Adipocyte (in vitro differentiated cells): ENCODE data around the gene MARVELD3.

ENCODE experiments used
- DNase-seq: peaks from one replicate; pipeline ENCODE4 v3.0.0-alpha.2; 2015; ENCODE audit warnings: low read depth
- H3K27me3 ChIP-seq: replicated peaks from 2 replicates; pipeline ENCODE4 v1.7.0; 2013; ENCODE audit warnings: mild to moderate bottlenecking, low read length, moderate library complexity; ENCODE audit not compliant: control insufficient read depth, insufficient read depth
- H3K36me3 ChIP-seq: 2 replicates; pipeline ENCODE4 v1.7.0; 2013; ENCODE audit warnings: low read length, mild to moderate bottlenecking, moderate library complexity; ENCODE audit not compliant: control insufficient read depth, insufficient read depth, severe bottlenecking
- H3K4me1 ChIP-seq: 2 replicates; pipeline ENCODE4 v1.7.0; 2013; ENCODE audit warnings: mild to moderate bottlenecking, low read length, moderate library complexity; ENCODE audit not compliant: control insufficient read depth, insufficient read depth
- H3K4me3 ChIP-seq: 2 replicates; pipeline ENCODE4 v1.7.0; 2013; ENCODE audit warnings: mild to moderate bottlenecking, low read length, moderate library complexity
- H3K9ac ChIP-seq: 2 replicates; pipeline ENCODE4 v1.7.0; 2013; ENCODE audit warnings: mild to moderate bottlenecking, low read length, moderate library complexity
- H3K9me3 ChIP-seq: 2 replicates; pipeline ENCODE4 v1.7.0; 2013; ENCODE audit warnings: mild to moderate bottlenecking, low read length, moderate library complexity; ENCODE audit not compliant: control insufficient read depth

The MARVELD3 gene

DNA sequence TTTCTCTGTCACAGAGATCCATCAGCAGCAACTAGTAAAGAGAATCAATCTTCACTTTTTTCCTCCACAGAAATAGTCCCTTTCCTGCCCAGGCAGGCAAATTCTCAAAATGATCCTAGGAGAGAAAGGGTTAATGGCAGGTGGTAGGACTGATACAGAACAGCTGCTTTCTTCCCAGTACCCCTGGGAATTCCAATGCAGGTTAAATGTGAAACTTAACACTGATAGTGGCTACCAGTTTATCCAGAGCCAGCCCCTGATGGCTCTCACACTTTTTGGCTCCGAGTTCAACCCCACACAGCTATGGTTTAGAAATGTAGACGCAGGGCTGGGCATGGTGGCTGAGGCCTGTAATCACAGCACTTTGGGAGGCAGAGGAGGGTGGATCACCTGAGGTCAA, 22.2 kb downstream of the MARVELD3 start:
- no peak for DNase-seq
- Histone ChIP-seq H3K9me3 (no peaks in the 10 kb centered on the region), H3K9ac (no peak overlapping the region), H3K4me1 (no peaks in the 10 kb centered on the region), H3K27me3 (no peaks in the 10 kb centered on the region), H3K36me3 (peaks cover 41% of the 10 kb centered on the region), H3K4me3 (no peak overlapping the region)

DNA sequence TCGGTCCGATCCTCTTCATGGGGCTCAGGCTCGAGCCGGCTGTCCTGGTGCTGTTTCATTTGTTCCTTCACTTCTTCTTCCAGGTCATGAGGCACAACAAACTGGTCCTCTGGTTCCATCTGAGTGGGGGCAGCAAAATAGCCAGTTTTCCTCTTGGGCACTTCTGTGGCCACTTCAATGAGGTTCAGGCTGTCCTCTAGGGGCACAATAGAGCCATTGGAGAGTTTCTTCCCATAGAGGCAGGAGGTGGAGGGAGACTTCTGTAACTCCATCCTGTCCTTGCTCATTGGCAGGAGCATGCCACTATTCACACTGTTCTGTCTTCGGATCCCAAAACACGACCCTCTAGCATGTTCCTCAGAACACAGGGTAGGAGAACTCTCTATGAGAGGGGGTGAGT, 22.9 kb downstream of the MARVELD3 start:
- peaks cover 45% of the 10 kb centered on the region for H3K36me3 ChIP-seq
- no peak for DNase-seq

DNA sequence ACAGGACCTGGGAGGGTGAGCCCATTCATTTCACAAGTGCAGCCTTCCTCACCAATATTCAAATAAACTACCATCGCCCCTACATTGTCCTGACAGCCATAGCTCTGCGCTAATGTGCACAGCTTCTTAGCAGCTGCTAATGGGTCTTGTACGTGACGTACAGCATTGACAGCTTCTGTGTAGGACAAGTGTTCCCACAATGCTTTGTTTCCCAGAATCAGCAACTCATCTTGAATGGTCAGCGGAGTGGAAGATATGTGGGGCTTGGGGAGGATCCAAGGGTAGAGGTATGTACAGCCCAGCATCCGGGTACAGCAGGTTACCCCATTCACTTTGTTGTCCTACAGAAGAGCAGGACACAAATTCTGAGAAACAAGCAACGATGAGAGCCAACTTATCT, 23.7 kb downstream of the MARVELD3 start:
- Histone ChIP-seq H3K4me3 (no peak overlapping the region), H3K4me1 (no peaks in the 10 kb centered on the region), H3K27me3 (no peaks in the 10 kb centered on the region), H3K9me3 (no peaks in the 10 kb centered on the region), H3K9ac (no peak overlapping the region), H3K36me3 (peaks cover 47% of the 10 kb centered on the region)
- no peak for DNase-seq

More for the DNA sequence above, 22.9 kb downstream of the MARVELD3 start:
- Histone ChIP-seq H3K27me3 (no peaks in the 10 kb centered on the region), H3K9ac (no peak overlapping the region), H3K4me3 (no peak overlapping the region), H3K4me1 (no peaks in the 10 kb centered on the region), H3K9me3 (no peaks in the 10 kb centered on the region)

DNA sequence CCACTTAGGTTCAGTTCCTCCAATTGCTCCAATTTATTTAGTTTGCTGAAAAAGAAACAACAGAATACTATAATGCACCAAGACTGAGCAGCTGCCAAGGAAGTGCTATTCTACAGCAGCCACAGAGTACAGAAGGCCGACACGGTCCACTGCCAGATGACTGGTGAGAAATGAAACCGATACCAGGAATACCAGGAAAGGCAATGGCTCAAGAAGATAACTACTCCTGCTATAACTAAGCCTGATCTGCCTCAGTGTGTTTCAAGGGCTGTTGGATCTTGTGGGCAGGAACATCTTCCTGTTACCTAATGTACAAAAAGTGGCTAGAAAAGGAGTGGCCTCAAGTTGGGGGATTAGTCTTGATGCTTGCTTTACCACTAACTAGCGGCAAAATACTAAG, 32.8 kb downstream of the MARVELD3 start:
- Histone ChIP-seq H3K9ac (no peak overlapping the region), H3K4me3 (no peak overlapping the region), H3K9me3 (no peaks in the 10 kb centered on the region), H3K27me3 (no peaks in the 10 kb centered on the region), H3K36me3 (peaks cover 53% of the 10 kb centered on the region), H3K4me1 (no peaks in the 10 kb centered on the region)
- peak; percentile 63 for DNase-seq

DNA sequence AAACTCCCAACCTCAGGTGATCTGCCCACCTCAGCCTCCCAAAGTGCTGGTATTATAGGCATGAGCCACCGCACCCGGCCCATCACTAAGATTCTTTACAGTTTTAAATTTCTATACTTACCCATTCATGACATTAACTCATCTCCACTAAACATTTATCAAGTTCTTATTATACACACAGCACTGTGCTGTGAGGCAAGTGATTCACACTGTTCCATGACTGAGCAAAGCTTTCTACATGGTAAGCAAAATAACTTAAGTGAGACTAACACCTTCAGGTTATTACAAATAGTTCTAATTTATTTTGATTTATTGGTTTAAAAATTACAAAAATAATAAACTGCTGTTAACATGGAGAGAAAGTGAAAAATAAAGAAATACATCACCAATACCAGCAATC, 33.5 kb downstream of the MARVELD3 start:
- no peak overlapping the region for H3K9ac ChIP-seq
- H3K4me1 ChIP-seq, result no peaks in the 10 kb centered on the region
- no peaks in the 10 kb centered on the region for H3K27me3 ChIP-seq
- DNase-seq, result no peak
- H3K4me3 ChIP-seq, result no peak overlapping the region
- peaks cover 55% of the 10 kb centered on the region for H3K36me3 ChIP-seq
- H3K9me3 ChIP-seq, result no peaks in the 10 kb centered on the region

DNA sequence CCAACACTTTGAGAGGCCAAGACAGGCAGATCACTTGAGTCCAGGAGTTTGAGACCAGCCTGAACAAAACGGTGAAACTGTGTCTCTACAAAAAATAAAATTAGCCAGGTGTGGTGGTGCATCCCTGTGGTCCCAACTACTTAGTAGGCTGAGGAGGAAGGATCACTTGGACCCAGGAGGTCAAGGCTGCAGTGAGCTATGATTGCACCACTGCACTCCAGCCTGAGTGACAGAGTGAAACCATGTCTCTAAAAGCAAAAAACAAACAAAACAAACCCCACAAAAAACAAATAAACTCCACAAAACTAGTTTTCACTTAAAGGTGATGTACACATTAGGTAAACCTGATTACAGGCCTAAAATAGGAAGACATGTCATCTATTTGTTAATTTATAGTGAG, 40.3 kb downstream of the MARVELD3 start:
- DNase-seq, result no peak
- Histone ChIP-seq H3K36me3 (peaks cover 78% of the 10 kb centered on the region), H3K4me1 (peaks cover 13% of the 10 kb centered on the region), H3K4me3 (no peak overlapping the region), H3K9ac (no peak overlapping the region), H3K27me3 (no peaks in the 10 kb centered on the region), H3K9me3 (no peaks in the 10 kb centered on the region)

DNA sequence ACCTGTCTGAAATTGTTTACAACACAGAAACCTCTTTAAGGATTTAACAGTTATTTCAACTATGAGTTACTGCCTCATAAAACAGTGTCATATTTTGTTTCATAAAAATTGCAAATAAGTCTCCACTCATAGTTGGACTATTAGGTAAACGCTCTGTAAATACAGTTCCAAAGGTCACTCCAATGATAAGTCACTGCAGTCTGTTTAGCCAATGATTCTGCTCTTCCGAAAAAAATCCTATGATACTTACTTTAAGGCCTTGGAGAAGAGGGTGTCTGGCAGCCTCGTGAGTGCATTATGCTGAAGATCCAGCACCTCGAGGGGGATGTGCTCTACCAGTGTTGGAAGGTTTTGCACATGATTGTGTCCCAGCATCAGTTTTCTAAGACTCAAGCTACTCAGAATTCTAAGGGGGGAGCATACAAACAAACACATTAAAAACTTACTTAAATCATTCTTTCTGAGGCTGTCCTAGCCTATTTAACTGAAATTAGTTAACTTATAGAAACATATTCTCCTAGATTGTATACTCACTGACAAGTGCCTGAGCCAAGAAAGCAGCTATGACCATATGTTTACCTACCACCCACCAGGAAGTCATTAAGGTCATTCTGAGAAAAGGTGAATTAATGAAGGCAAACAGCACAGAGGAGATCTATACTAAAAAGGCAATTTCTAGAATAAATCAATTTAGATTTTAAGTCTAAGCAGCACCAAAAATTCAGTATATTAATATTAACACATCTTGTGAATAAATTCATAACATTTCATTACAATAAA, 41.1 kb downstream of the MARVELD3 start:
- peaks cover 84% of the 10 kb centered on the region for H3K36me3 ChIP-seq

DNA sequence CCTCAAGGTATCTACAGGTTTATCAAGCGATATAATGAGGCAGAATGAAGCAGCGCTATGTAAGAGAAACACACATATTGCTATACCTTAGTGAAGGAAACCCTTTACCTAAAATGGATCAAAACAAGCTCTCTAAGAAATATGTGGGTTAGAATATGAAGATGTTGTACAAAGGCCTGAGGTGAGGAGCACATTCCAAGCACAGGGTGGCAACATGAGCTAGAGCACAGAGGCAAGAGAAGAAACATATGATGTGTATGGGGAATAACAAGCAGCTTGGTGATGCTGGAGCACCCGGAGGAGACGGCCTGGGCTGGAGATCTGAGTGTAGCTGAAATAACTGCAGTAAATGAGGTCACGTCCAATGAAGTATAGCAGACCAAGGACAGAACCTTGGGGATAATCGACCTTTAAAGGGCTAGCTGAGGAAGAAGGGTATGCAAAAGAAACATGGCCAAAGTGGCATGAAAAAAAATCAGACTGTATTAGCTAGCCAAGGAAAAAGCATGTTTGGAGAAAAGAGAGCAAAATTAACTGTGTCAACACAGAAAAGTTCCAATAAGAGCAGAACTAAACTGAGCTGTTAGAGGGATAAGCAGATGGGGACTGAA, 44.0 kb downstream of the MARVELD3 start:
- no peaks in the 10 kb centered on the region for H3K27me3 ChIP-seq
- DNase-seq, result no peak
- peaks cover 2% of the 10 kb centered on the region for H3K9me3 ChIP-seq
- H3K9ac ChIP-seq, result no peak overlapping the region
- peaks cover 13% of the 10 kb centered on the region for H3K4me1 ChIP-seq
- H3K4me3 ChIP-seq, result no peak overlapping the region
- peaks cover 80% of the 10 kb centered on the region for H3K36me3 ChIP-seq

More for the DNA sequence above, 41.1 kb downstream of the MARVELD3 start:
- H3K4me3 ChIP-seq, result no peak overlapping the region
- DNase-seq, result no peak
- peaks cover 13% of the 10 kb centered on the region for H3K4me1 ChIP-seq
- no peaks in the 10 kb centered on the region for H3K9me3 ChIP-seq
- no peak overlapping the region for H3K9ac ChIP-seq
- no peaks in the 10 kb centered on the region for H3K27me3 ChIP-seq

DNA sequence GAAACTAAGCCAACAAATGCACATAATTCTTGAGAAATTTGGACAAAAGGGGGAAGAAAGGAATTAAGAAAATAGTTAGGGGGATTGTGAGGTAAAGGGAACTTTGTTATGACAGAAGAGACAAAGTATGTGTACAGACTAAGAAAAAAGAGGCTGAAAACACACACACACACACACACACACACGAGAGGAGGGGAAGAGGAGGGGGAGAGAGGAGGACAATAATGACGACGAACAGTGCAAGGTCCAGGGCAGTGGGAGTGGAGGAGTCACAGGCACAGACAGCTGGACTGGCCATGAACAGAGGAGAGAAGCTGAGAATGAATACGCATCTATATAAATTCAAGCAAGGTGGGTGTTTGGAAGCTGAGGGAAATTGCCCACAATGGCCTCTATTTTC, 44.6 kb downstream of the MARVELD3 start:
- Histone ChIP-seq H3K4me1 (peaks cover 13% of the 10 kb centered on the region), H3K9me3 (peaks cover 2% of the 10 kb centered on the region), H3K27me3 (no peaks in the 10 kb centered on the region), H3K4me3 (no peak overlapping the region), H3K36me3 (peaks cover 80% of the 10 kb centered on the region), H3K9ac (no peak overlapping the region)
- no peak for DNase-seq

DNA sequence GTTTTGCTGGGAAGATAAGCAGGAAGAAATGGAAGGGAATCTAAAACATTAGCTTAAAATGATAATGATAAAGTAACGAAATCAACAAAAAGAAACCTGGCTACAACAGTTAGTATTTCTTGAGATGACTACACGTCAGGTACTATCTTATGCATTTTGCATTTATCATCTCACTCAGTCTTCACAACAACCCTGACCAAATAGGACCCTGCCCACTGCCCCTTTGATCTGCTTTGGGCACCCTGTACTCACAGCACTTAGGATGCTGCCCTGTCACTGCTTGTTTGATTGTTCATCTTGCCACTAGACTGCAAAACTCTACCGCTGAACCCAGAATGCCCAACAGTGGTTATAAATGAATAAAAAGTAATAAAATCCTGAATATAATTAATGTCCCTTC, 45.2 kb downstream of the MARVELD3 start:
- DNase-seq, result no peak
- H3K9ac ChIP-seq, result no peak overlapping the region
- H3K36me3 ChIP-seq, result peaks cover 80% of the 10 kb centered on the region
- H3K9me3 ChIP-seq, result peaks cover 2% of the 10 kb centered on the region
- peaks cover 13% of the 10 kb centered on the region for H3K4me1 ChIP-seq
- H3K4me3 ChIP-seq, result no peak overlapping the region
- H3K27me3 ChIP-seq, result no peaks in the 10 kb centered on the region

DNA sequence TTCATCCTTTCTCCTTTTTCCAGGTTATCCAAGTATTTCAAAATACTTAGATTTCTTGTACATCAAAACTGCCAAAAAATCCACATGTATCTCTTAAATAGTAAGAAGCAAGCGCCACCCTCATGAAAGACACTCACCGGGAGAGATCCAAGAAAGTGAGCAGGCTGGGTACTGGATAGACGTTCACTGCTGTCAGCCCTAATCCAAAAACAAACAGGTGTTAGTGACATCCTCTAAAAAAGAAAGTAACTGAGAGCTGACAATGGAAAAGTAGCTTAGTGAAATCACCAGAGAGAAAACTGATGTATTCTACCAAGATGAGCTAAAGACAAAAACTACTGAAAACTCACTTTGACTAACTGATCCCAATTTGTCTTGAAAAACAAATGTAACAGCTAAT, 46.1 kb downstream of the MARVELD3 start:
- H3K9me3 ChIP-seq, result peaks cover 2% of the 10 kb centered on the region
- no peak overlapping the region for H3K4me3 ChIP-seq
- DNase-seq, result no peak
- no peak overlapping the region for H3K9ac ChIP-seq
- peaks cover 3% of the 10 kb centered on the region for H3K4me1 ChIP-seq
- no peaks in the 10 kb centered on the region for H3K27me3 ChIP-seq
- H3K36me3 ChIP-seq, result peaks cover 78% of the 10 kb centered on the region
